ENCODE data around the gene TMEM176B. TPM values are rescaled to one million over a fixed set of nuclear protein-coding genes. Genes with fewer than 3 reads are reported as not detected.

Gene TMEM176B
- polyA plus RNA-seq, 4 donors, result 152 to 376 (median 212) TPM

DNA sequence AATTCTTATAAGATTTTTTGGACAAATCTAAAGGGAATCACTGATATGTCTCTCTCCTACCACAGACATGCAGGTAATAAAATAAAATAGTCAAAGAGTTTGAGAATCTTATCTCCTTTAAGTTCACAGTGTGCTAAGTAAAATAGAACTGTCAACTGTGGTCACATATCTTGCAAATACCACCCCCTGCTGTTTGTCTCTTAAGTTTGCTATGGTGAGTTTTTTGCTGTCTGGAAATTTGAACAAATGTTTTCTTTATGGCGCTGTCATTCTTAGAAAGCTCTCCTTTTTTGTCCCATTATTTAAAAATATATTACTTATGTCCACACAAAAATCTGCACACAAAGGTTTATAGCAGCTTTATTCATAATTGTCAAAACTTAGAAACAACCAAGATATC, 43.3 kb downstream of the TMEM176B start:
- Histone ChIP-seq H3K27me3 (ENCODE audit: control insufficient read depth in 3 of 3, insufficient read depth in 3 of 3, low read length in 3 of 3) (peaks cover 0 to 3% (median 0%) of the 10 kb centered on the region in 3 donors), H3K27ac (ENCODE audit: low read depth in 1 of 3, low read length in 2 of 3) (no peak overlapping the region), H3K4me3 (ENCODE audit: low read depth in 1 of 3, low read length in 3 of 3) (no peak overlapping the region), H3K4me1 (ENCODE audit: control insufficient read depth in 3 of 3, insufficient read depth in 2 of 3, low read depth in 1 of 3, low read length in 2 of 3) (peaks cover 0 to 4% (median 0%) of the 10 kb centered on the region in 3 donors), H3K36me3 (ENCODE audit: control insufficient read depth in 3 of 3, insufficient read depth in 2 of 3, low read depth in 1 of 3, low read length in 3 of 3) (no peaks in the 10 kb centered on the region), H3K9me3 (ENCODE audit: control insufficient read depth in 2 of 2, insufficient read depth in 1 of 2, low read depth in 1 of 2, low read length in 1 of 2) (no peaks in the 10 kb centered on the region)
- FAIRE-seq (no peak), DNase-seq (peak; percentile 22 to 60)
- WGBS, 3 donors, result 20 to 49% (median 32%) methylated on average over 1 of the region's 1 CpG

DNA sequence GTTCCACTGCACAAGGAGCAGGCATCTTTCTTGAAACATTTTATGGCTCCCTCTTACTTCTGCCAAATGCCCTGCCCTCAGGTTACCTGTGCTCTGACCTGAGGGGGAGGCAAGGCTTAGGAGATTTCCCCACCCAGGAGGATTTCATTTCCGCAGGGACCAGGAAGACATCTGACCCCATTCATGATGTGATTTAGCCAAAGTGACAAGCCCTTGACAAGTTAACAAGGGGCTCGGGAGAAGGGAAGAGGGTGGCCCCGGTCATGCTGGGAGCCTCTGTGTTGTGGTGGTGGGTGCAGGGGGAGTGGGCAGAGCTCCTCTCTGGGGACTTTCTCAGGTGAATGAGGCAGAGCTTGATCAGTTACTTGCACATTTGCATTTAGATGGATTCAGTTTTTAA, 44.0 kb downstream of the TMEM176B start:
- H3K27ac ChIP-seq (ENCODE audit: low read depth in 1 of 3, low read length in 2 of 3), result peak overlapping the region in 2 of 3 donors; percentile 48 to 64
- no peaks in the 10 kb centered on the region for H3K36me3 ChIP-seq (ENCODE audit: control insufficient read depth in 3 of 3, insufficient read depth in 2 of 3, low read depth in 1 of 3, low read length in 3 of 3)
- WGBS, 3 donors, result 65 to 77% (median 74%) methylated on average over 3 of the region's 3 CpGs

DNA sequence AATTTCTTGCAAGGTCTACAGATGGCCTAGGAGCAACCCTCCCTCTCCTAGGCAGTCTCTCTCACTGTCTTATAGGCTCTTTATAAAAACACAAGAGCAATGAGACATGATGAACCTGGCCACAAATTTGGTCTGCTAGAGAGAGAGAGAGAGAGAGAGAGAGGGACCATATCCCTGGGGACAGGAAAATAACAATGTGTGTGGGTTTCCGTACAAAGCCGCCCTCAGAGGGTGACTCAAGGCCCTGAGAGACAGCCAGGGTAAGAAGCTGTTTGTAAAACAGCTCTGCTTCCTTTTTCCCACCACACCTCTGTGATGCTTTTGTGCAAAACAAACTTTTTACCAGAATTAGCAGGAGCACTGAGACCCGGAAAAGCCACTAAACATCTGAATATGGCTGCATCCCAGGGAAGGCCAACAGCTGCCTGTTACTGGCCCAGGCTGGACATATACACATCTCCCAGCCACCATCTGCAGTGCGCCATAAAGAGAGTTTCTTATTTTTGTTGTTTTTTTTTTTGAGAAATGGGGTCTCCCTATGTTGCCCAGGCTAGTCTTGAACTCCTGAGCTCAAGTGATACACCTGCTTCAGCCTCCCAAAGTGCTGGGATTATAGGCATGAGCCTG, 44.6 kb downstream of the TMEM176B start:
- Histone ChIP-seq H3K9me3 (ENCODE audit: control insufficient read depth in 2 of 2, insufficient read depth in 1 of 2, low read depth in 1 of 2, low read length in 1 of 2) (no peaks in the 10 kb centered on the region), H3K27me3 (ENCODE audit: control insufficient read depth in 3 of 3, insufficient read depth in 3 of 3, low read length in 3 of 3) (peaks cover 0 to 3% (median 0%) of the 10 kb centered on the region in 3 donors), H3K4me3 (ENCODE audit: low read depth in 1 of 3, low read length in 3 of 3) (no peak overlapping the region), H3K4me1 (ENCODE audit: control insufficient read depth in 3 of 3, insufficient read depth in 2 of 3, low read depth in 1 of 3, low read length in 2 of 3) (peaks cover 0 to 4% (median 0%) of the 10 kb centered on the region in 3 donors), H3K36me3 (ENCODE audit: control insufficient read depth in 3 of 3, insufficient read depth in 2 of 3, low read depth in 1 of 3, low read length in 3 of 3) (no peaks in the 10 kb centered on the region), H3K27ac (ENCODE audit: low read depth in 1 of 3, low read length in 2 of 3) (peak overlapping the region in 1 of 3 donors; percentile 73)
- DNase-seq (peak in 1 of 2 donors; percentile 58), FAIRE-seq (no peak)
- WGBS, 3 donors, result 61 to 89% (median 61%) methylated on average over 4 of the region's 4 CpGs

More for the DNA sequence above, 44.0 kb downstream of the TMEM176B start:
- DNase-seq, result no peak
- FAIRE-seq, result no peak
- Histone ChIP-seq H3K9me3 (ENCODE audit: control insufficient read depth in 2 of 2, insufficient read depth in 1 of 2, low read depth in 1 of 2, low read length in 1 of 2) (no peaks in the 10 kb centered on the region), H3K4me3 (ENCODE audit: low read depth in 1 of 3, low read length in 3 of 3) (no peak overlapping the region), H3K4me1 (ENCODE audit: control insufficient read depth in 3 of 3, insufficient read depth in 2 of 3, low read depth in 1 of 3, low read length in 2 of 3) (peaks cover 0 to 4% (median 0%) of the 10 kb centered on the region in 3 donors), H3K27me3 (ENCODE audit: control insufficient read depth in 3 of 3, insufficient read depth in 3 of 3, low read length in 3 of 3) (peaks cover 0 to 3% (median 0%) of the 10 kb centered on the region in 3 donors)

DNA sequence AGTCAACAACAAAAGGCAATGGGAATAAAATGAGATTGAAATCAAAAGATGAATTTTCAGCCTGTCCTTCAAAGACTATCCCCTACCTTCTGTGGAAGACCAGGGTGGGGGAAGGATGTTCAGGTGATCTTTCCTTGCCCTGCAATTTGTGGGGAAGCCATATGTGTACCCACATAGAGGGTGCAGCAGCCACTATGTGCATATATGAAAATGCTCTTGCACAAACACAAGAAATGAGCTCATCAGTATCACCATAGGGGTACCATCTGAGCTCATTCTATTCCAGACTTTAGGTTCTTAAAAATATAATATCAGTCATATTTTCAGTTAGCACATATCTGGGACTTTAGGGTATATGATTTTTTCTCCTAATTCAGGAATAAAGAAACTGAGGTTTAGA, 45.2 kb downstream of the TMEM176B start:
- Histone ChIP-seq H3K4me3 (ENCODE audit: low read depth in 1 of 3, low read length in 3 of 3) (no peak overlapping the region), H3K27me3 (ENCODE audit: control insufficient read depth in 3 of 3, insufficient read depth in 3 of 3, low read length in 3 of 3) (peaks cover 0 to 3% (median 0%) of the 10 kb centered on the region in 3 donors), H3K4me1 (ENCODE audit: control insufficient read depth in 3 of 3, insufficient read depth in 2 of 3, low read depth in 1 of 3, low read length in 2 of 3) (peaks cover 0 to 4% (median 0%) of the 10 kb centered on the region in 3 donors), H3K9me3 (ENCODE audit: control insufficient read depth in 2 of 2, insufficient read depth in 1 of 2, low read depth in 1 of 2, low read length in 1 of 2) (no peaks in the 10 kb centered on the region), H3K36me3 (ENCODE audit: control insufficient read depth in 3 of 3, insufficient read depth in 2 of 3, low read depth in 1 of 3, low read length in 3 of 3) (no peaks in the 10 kb centered on the region), H3K27ac (ENCODE audit: low read depth in 1 of 3, low read length in 2 of 3) (peak overlapping the region in 1 of 3 donors; percentile 73)
- FAIRE-seq (no peak), DNase-seq (no peak)

GRCh38 chr7:150753826-150754603, 46.1 kb downstream of the TMEM176B start:
- Histone ChIP-seq H3K36me3 (ENCODE audit: control insufficient read depth in 3 of 3, insufficient read depth in 2 of 3, low read depth in 1 of 3, low read length in 3 of 3) (no peaks in the 10 kb centered on the region), H3K4me1 (ENCODE audit: control insufficient read depth in 3 of 3, insufficient read depth in 2 of 3, low read depth in 1 of 3, low read length in 2 of 3) (peaks cover 0 to 4% (median 0%) of the 10 kb centered on the region in 3 donors), H3K27ac (ENCODE audit: low read depth in 1 of 3, low read length in 2 of 3) (no peak overlapping the region), H3K9me3 (ENCODE audit: control insufficient read depth in 2 of 2, insufficient read depth in 1 of 2, low read depth in 1 of 2, low read length in 1 of 2) (no peaks in the 10 kb centered on the region), H3K4me3 (ENCODE audit: low read depth in 1 of 3, low read length in 3 of 3) (no peak overlapping the region), H3K27me3 (ENCODE audit: control insufficient read depth in 3 of 3, insufficient read depth in 3 of 3, low read length in 3 of 3) (peaks cover 0 to 3% (median 0%) of the 10 kb centered on the region in 3 donors)
- DNase-seq, result no peak
- no peak for FAIRE-seq
- WGBS, 3 donors, result 41 to 44% (median 42%) methylated on average over 3 of the region's 3 CpGs

- H3K9me3 ChIP-seq (ENCODE audit: control insufficient read depth in 2 of 2, insufficient read depth in 1 of 2, low read depth in 1 of 2, low read length in 1 of 2), result no peaks in the 10 kb centered on the region
- H3K4me1 ChIP-seq (ENCODE audit: control insufficient read depth in 3 of 3, insufficient read depth in 2 of 3, low read depth in 1 of 3, low read length in 2 of 3), result peaks cover 0 to 4% (median 0%) of the 10 kb centered on the region in 3 donors
- peak overlapping the region in 1 of 3 donors; percentile 28 for H3K27ac ChIP-seq (ENCODE audit: low read depth in 1 of 3, low read length in 2 of 3)
- H3K4me3 ChIP-seq (ENCODE audit: low read depth in 1 of 3, low read length in 3 of 3), result no peak overlapping the region
- no peaks in the 10 kb centered on the region for H3K36me3 ChIP-seq (ENCODE audit: control insufficient read depth in 3 of 3, insufficient read depth in 2 of 3, low read depth in 1 of 3, low read length in 3 of 3)
- H3K27me3 ChIP-seq (ENCODE audit: control insufficient read depth in 3 of 3, insufficient read depth in 3 of 3, low read length in 3 of 3), result peaks cover 0 to 3% (median 0%) of the 10 kb centered on the region in 3 donors
- WGBS, 3 donors, result 72 to 85% (median 82%) methylated on average over 6 of the region's 6 CpGs
- FAIRE-seq (no peak), DNase-seq (no peak)
These were observed 46.9 kb downstream of the TMEM176B start for GRCh38 chr7:150753239-150753638.

DNA sequence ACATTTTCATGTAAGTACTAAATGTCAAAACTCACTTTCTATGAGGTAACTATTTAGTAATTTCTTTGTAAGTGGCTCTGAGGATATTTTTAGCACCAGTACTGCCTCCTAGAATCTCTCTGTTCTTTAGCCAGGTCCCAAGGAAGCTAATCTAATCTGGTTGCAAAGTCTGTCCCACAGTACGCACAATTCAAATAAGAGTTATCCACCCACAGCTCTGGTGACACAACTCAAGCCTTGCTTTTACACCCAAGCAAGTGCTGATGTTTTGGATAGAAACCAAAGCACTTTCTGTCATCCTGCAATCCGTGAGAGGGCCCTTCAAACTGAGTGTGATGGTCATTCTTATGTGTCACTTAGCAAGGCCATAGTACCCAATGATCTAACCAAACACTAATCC, 48.5 kb downstream of the TMEM176B start:
- Histone ChIP-seq H3K27ac (ENCODE audit: low read depth in 1 of 3, low read length in 2 of 3) (no peak overlapping the region), H3K9me3 (ENCODE audit: control insufficient read depth in 2 of 2, insufficient read depth in 1 of 2, low read depth in 1 of 2, low read length in 1 of 2) (peaks cover 0 to 2% of the 10 kb centered on the region in 2 donors), H3K4me1 (ENCODE audit: control insufficient read depth in 3 of 3, insufficient read depth in 2 of 3, low read depth in 1 of 3, low read length in 2 of 3) (peaks cover 0 to 4% (median 0%) of the 10 kb centered on the region in 3 donors), H3K4me3 (ENCODE audit: low read depth in 1 of 3, low read length in 3 of 3) (no peak overlapping the region), H3K36me3 (ENCODE audit: control insufficient read depth in 3 of 3, insufficient read depth in 2 of 3, low read depth in 1 of 3, low read length in 3 of 3) (no peaks in the 10 kb centered on the region), H3K27me3 (ENCODE audit: control insufficient read depth in 3 of 3, insufficient read depth in 3 of 3, low read length in 3 of 3) (peaks cover 0 to 3% (median 0%) of the 10 kb centered on the region in 3 donors)
- FAIRE-seq, result no peak
- WGBS, 3 donors, result 28 to 43% (median 41%) methylated on average over 2 of the region's 2 CpGs
- DNase-seq, result no peak

DNA sequence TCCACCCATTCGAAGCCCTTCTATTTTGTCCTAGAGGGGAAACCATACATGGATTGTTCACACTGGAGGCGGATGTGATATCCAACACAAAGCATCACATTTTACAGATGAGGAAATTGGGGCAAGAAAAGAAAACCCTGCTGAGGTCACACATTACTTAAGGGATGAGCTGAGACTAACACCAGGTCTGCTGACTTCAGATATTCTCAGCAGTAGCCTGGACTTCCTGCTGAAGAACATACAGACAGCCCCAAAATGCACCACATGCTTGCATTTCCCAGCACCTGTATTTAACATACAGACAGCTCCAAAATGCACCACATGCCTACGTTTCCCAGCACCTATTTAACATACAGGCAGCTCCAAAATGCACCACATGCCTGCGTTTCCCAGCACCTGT, 51.8 kb downstream of the TMEM176B start:
- H3K36me3 ChIP-seq (ENCODE audit: control insufficient read depth in 3 of 3, insufficient read depth in 2 of 3, low read depth in 1 of 3, low read length in 3 of 3), result peaks cover 0 to 2% (median 0%) of the 10 kb centered on the region in 3 donors
- H3K4me1 ChIP-seq (ENCODE audit: control insufficient read depth in 3 of 3, insufficient read depth in 2 of 3, low read depth in 1 of 3, low read length in 2 of 3), result no peaks in the 10 kb centered on the region
- WGBS, 3 donors, result 57 to 67% (median 64%) methylated on average over 4 of the region's 4 CpGs
- no peak overlapping the region for H3K27ac ChIP-seq (ENCODE audit: low read depth in 1 of 3, low read length in 2 of 3)
- H3K27me3 ChIP-seq (ENCODE audit: control insufficient read depth in 3 of 3, insufficient read depth in 3 of 3, low read length in 3 of 3), result peaks cover 0 to 3% (median 0%) of the 10 kb centered on the region in 3 donors
- H3K9me3 ChIP-seq (ENCODE audit: control insufficient read depth in 2 of 2, insufficient read depth in 1 of 2, low read depth in 1 of 2, low read length in 1 of 2), result peaks cover 0 to 2% of the 10 kb centered on the region in 2 donors
- DNase-seq (no peak), FAIRE-seq (no peak)
- no peak overlapping the region for H3K4me3 ChIP-seq (ENCODE audit: low read depth in 1 of 3, low read length in 3 of 3)

Data from small intestine (tissue), 7 donors.